ENCODE measurements around the gene CTXND1. TPM values are rescaled to one million over a fixed set of nuclear protein-coding genes. Genes with fewer than 3 reads are reported as not detected.
A peak's percentile ranks its signal among the peaks of the same experiment; 100 is the strongest.

The CTXND1 gene
- total RNA-seq, 1 experiment from 2014 or later: 0.04 TPM

DNA sequence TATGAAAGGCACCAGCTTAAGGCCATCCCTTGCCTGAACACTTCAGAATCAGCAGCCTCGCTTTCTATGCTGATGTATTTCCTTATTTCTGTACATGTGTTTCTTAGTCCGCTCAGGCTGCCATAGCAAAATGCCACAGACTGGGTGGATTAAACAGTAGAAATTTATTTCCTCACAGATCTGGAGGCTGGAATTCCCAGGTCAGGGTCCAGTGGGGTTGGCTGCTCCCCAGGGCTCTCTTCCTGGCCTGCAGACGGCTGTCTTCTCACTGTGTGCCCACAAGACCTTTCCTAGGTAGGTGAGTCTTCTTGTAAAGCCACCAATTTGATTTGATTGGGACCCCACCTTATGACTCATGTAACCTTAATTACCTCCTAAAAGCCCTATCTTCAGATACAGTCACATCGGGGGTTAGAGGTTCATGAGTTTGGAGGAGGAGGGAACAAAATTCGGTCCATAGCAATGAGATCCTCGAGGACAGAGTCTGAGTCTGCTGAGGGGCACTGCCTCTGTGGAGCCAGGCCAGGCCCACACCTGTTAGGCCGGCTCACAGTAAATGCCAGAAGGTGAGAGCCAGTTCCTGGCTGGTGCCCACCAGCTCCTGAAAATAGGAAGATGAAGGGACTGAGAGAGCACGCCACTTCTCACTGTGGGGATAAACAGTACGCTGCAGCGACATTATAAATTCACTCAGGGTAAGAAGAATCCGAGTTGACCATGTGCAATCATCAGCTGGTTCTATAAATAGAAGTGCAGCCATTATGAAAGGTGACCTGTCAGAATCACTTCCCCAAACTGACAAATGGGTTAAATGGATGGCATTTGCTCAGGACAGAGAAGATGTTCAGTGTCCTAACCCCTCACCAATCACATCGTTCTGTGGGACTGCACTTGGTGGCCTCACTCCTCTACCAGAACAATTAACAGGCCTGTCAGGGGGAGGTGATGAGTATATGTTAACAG is 41.1 kb downstream of the CTXND1 start:
- Mint-ChIP-seq H3K9me3 (peaks cover 15% of the 10 kb centered on the region), H3K27ac (peak overlapping the region; percentile 1; the same call in 1 of the 2 replicates), H3K27me3 (ENCODE audit: low read depth) (no peaks in the 10 kb centered on the region), H3K4me3 (no peak overlapping the region), H3K4me1 (peaks cover 11% of the 10 kb centered on the region), H3K36me3 (no peaks in the 10 kb centered on the region; the same call in 1 of the 2 replicates)
- ChIA-PET CTCF (no interaction called here), POLR2A (no interaction called here)
- TF ChIP-seq, protein P1, sequence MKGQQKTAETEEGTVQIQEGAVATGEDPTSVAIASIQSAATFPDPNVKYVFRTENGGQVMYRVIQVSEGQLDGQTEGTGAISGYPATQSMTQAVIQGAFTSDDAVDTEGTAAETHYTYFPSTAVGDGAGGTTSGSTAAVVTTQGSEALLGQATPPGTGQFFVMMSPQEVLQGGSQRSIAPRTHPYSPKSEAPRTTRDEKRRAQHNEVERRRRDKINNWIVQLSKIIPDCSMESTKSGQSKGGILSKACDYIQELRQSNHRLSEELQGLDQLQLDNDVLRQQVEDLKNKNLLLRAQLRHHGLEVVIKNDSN (CRISPR knock-in tag; IDR thresholded peaks at IDR 0.05): no peak
- TF ChIP-seq SMAD3 (CRISPR knock-in tag; IDR thresholded peaks at IDR 0.05; ENCODE audit: borderline replicate concordance): no peak
- no peak for TF ChIP-seq TEAD4 (CRISPR knock-in tag; IDR thresholded peaks at IDR 0.05)
- TF ChIP-seq, protein P2, sequence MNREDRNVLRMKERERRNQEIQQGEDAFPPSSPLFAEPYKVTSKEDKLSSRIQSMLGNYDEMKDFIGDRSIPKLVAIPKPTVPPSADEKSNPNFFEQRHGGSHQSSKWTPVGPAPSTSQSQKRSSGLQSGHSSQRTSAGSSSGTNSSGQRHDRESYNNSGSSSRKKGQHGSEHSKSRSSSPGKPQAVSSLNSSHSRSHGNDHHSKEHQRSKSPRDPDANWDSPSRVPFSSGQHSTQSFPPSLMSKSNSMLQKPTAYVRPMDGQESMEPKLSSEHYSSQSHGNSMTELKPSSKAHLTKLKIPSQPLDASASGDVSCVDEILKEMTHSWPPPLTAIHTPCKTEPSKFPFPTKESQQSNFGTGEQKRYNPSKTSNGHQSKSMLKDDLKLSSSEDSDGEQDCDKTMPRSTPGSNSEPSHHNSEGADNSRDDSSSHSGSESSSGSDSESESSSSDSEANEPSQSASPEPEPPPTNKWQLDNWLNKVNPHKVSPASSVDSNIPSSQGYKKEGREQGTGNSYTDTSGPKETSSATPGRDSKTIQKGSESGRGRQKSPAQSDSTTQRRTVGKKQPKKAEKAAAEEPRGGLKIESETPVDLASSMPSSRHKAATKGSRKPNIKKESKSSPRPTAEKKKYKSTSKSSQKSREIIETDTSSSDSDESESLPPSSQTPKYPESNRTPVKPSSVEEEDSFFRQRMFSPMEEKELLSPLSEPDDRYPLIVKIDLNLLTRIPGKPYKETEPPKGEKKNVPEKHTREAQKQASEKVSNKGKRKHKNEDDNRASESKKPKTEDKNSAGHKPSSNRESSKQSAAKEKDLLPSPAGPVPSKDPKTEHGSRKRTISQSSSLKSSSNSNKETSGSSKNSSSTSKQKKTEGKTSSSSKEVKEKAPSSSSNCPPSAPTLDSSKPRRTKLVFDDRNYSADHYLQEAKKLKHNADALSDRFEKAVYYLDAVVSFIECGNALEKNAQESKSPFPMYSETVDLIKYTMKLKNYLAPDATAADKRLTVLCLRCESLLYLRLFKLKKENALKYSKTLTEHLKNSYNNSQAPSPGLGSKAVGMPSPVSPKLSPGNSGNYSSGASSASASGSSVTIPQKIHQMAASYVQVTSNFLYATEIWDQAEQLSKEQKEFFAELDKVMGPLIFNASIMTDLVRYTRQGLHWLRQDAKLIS (CRISPR knock-in tag; IDR thresholded peaks at IDR 0.05; ENCODE audit: borderline replicate concordance): no peak
- TF ChIP-seq ZNF416 (CRISPR knock-in tag; IDR thresholded peaks at IDR 0.05): no peak
- TF ChIP-seq, protein P3, sequence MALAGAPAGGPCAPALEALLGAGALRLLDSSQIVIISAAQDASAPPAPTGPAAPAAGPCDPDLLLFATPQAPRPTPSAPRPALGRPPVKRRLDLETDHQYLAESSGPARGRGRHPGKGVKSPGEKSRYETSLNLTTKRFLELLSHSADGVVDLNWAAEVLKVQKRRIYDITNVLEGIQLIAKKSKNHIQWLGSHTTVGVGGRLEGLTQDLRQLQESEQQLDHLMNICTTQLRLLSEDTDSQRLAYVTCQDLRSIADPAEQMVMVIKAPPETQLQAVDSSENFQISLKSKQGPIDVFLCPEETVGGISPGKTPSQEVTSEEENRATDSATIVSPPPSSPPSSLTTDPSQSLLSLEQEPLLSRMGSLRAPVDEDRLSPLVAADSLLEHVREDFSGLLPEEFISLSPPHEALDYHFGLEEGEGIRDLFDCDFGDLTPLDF (CRISPR knock-in tag; IDR thresholded peaks at IDR 0.05): no peak
- no peak for TF ChIP-seq NFE2L1 (CRISPR knock-in tag; IDR thresholded peaks at IDR 0.05)
- TF ChIP-seq, protein P4, sequence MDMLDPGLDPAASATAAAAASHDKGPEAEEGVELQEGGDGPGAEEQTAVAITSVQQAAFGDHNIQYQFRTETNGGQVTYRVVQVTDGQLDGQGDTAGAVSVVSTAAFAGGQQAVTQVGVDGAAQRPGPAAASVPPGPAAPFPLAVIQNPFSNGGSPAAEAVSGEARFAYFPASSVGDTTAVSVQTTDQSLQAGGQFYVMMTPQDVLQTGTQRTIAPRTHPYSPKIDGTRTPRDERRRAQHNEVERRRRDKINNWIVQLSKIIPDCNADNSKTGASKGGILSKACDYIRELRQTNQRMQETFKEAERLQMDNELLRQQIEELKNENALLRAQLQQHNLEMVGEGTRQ (CRISPR knock-in tag; IDR thresholded peaks at IDR 0.05): no peak
- TF ChIP-seq SMAD4 (CRISPR knock-in tag; IDR thresholded peaks at IDR 0.05): no peak
- no peak for TF ChIP-seq PRRX2 (CRISPR knock-in tag; IDR thresholded peaks at IDR 0.05)
- TF ChIP-seq ZNF423 (CRISPR knock-in tag; IDR thresholded peaks at IDR 0.05): no peak
- TF ChIP-seq HMGA2 (CRISPR knock-in tag; IDR thresholded peaks at IDR 0.05): no peak
- no peak for TF ChIP-seq CREB1 (CRISPR knock-in tag; IDR thresholded peaks at IDR 0.05)
- TF ChIP-seq GTF2I (CRISPR knock-in tag; conservative IDR thresholded peaks at IDR 0.05): no peak
- TF ChIP-seq, protein P5, sequence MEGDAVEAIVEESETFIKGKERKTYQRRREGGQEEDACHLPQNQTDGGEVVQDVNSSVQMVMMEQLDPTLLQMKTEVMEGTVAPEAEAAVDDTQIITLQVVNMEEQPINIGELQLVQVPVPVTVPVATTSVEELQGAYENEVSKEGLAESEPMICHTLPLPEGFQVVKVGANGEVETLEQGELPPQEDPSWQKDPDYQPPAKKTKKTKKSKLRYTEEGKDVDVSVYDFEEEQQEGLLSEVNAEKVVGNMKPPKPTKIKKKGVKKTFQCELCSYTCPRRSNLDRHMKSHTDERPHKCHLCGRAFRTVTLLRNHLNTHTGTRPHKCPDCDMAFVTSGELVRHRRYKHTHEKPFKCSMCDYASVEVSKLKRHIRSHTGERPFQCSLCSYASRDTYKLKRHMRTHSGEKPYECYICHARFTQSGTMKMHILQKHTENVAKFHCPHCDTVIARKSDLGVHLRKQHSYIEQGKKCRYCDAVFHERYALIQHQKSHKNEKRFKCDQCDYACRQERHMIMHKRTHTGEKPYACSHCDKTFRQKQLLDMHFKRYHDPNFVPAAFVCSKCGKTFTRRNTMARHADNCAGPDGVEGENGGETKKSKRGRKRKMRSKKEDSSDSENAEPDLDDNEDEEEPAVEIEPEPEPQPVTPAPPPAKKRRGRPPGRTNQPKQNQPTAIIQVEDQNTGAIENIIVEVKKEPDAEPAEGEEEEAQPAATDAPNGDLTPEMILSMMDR (IDR thresholded peaks at IDR 0.05): no peak
- TF ChIP-seq ZNF317 (CRISPR knock-in tag; IDR thresholded peaks at IDR 0.05; ENCODE audit: borderline replicate concordance, low read depth): no peak
- no peak for DNase-seq (ENCODE audit: low spot score)
- no peak for ATAC-seq

All from WTC11 (cell line).